Glomerular endothelial cell (primary cell): Measurements from ENCODE around the gene MMP25. TPM values are rescaled to one million over a fixed set of nuclear protein-coding genes. Genes with fewer than 3 reads are reported as not detected.
"Not testable (repeated sequence)": the region's sequence is repeated elsewhere in the genome, so short reads cannot be mapped to it uniquely, and the experiment has no call there.

Experiments
- DNase-seq: peaks from one replicate; pipeline ENCODE4 v3.0.0-alpha.2; 2011; ENCODE audit warnings: low read depth, low spot score; ENCODE audit errors: extremely low read depth
- total RNA-seq: library from RNA; depleted of rRNA; stranded (reverse); fragments of >200 nt; gene quantifications from 2 replicates; pipeline ENCODE4 v1.2.3, GENCODE V29; 2015

Gene MMP25
- total RNA-seq, 1 donor from 2014 or later = 0.35 TPM

DNA sequence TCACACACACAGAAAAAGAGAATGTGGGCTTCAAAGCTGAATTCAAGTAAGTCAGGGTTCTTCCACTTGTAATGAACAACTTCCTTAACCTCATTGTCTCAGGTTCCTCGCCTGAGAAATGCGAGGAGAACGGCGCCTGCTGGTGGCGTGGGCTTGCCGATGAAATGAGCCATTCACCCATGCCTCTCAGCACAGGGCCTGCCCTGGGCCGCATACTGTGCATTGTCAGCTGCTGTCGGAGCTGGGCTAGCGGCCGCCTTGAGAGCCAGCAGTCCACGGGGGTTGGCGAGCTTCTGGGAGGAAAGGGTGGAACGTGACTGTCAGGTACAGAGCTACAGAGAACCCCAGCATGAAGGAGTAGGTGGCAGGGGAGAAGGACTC is 7.0 kb downstream of the MMP25 start:
- not testable (repeated sequence) for DNase-seq

DNA sequence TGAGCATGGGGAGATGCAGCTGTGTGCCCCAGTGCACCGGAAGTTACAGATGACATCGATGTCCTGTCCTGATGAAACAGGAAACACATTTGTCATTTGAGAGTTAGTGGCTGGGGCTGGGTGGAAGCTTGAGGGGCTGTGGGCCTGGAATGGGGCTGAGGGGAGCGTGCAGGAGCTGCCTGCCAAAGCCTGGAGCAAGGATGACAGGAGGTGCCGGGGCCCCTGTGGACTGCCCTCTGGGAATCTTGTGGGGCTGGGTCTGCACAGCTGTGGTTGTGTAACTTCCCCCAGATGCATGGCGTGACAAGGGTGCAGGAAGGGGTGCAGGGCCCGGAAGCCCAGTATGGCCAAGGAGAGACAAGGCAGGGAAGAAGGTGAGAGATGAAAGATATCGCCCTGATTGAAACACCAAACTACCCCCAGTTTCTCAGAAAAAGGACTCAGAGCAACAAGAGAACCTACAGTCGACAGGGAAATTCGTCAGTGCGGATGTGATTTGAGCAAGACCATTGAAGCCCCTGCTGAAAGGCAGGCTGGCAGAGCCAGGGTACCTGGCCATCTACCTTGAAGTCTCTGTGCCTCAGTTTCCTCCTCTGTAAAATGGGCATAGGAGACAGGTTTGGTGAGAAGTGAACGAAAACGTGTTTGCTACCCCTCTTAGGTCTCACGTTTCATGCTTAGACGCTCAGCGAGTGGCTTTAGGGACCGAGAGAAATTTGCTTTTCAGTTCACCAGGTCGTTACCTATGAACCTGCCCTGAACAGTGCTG is 8.8 kb downstream of the MMP25 start:
- DNase-seq = no peak

DNA sequence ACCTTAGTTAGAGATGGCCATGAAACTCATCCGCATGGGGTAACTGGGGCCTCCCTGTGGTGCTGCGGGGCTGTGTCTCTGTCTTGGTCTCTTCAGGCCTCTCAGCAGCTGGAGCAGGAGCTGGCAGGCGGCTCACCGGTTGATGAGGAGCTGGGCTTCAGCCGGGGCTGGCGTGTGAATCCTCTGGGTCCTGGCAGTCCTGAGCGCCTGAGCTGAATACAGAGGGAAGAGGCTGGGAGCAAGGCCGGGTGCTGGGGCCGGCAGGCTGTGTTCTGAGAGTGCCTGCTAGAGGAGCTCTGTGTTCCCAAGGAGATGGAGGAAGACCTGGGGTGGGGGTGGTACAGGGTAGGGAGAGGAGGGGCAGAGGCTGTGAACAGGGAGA is 9.4 kb downstream of the MMP25 start:
- not testable (repeated sequence) for DNase-seq

DNA sequence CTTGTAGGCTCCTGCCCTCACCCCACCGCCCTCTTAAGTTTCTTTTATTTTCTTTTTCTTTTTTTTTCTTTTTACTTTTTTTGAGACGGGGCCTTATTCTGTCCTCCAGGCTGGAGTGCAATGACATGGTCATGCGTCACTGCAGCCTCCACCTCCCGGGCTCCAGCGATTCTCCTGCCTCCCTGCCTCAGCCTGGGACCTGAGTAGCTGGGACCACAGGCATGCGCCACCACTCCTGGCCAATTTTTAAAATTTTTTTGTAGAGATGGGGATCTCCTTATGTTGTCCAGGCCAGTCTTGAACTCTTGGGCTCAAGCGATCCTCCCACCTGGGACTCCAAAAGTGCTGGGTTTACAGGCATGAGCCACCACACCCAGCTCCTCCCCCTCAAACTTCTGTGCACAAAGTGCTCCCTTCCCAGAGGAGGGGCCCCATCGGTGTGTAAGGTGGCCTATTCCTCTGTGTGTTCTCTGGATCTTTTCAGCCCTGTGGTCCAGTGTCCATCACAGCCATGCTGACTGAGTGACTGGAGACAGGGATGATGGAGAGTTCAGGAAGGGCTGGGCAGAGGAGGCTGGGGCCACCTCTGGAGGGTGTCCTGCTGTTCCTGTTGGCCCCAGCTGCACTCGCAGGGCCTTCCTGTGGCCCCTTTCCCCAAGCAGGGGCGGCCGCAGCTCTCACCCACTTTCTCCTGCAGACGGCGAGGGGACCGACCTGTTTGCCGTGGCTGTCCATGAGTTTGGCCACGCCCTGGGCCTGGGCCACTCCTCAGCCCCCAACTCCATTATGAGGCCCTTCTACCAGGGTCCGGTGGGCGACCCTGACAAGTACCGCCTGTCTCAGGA is 10.2 kb downstream of the MMP25 start:
- DNase-seq = no peak

DNA sequence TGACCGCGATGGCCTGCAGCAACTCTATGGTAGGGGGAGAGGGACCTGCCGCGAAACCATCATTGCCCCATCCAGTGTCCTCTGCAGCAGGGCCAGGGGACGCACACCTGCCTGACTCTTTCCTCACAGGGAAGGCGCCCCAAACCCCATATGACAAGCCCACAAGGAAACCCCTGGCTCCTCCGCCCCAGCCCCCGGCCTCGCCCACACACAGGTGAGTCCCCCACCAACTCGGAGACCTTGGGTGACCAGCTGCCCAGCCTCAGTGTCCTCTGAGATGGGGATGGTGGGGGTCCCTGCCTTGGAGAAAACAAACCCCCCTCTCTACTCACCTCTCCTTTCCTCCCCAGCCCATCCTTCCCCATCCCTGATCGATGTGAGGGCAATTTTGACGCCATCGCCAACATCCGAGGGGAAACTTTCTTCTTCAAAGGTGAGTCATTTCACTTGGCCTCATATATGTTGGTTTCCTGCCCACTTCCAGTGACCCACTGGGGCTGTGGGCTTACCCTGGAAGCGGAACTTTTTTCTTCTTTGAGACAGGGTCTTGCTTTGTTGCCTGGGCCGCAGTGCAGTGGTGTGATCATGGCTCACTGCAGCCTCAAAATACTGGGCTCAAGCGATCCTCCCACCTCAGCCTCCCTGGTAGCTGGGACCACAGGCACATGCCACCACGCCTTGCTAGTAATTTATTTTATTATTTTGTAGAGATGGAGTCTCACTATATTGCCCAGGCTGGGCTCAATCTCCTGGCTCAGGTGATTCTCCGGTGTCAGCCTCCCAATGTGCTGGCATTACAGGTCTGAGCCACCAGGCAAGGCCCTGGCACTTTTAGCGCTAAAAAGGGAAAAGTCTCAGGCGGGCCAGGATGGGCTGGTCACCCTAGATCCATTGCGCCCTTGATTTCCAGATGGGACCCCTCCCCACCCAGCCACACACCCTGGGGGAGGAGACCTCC is 11.1 kb downstream of the MMP25 start:
- no peak for DNase-seq

DNA sequence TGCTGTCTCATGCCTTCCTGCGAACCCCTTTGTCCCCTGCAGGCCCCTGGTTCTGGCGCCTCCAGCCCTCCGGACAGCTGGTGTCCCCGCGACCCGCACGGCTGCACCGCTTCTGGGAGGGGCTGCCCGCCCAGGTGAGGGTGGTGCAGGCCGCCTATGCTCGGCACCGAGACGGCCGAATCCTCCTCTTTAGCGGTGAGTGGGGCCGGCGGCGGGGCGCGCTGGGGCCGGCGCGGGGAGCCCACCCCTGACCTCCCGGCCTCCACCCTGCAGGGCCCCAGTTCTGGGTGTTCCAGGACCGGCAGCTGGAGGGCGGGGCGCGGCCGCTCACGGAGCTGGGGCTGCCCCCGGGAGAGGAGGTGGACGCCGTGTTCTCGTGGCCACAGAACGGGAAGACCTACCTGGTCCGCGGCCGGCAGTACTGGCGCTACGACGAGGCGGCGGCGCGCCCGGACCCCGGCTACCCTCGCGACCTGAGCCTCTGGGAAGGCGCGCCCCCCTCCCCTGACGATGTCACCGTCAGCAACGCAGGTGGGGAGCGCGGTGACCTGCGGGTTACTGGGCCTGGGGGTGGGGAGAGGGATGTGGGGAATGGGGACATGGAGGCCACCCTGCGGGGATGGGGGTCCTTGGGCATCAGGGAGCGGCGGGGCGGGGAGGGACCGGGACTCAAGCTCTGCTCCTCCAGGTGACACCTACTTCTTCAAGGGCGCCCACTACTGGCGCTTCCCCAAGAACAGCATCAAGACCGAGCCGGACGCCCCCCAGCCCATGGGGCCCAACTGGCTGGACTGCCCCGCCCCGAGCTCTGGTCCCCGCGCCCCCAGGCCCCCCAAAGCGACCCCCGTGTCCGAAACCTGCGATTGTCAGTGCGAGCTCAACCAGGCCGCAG is 12.0 kb downstream of the MMP25 start:
- no peak for DNase-seq

DNA sequence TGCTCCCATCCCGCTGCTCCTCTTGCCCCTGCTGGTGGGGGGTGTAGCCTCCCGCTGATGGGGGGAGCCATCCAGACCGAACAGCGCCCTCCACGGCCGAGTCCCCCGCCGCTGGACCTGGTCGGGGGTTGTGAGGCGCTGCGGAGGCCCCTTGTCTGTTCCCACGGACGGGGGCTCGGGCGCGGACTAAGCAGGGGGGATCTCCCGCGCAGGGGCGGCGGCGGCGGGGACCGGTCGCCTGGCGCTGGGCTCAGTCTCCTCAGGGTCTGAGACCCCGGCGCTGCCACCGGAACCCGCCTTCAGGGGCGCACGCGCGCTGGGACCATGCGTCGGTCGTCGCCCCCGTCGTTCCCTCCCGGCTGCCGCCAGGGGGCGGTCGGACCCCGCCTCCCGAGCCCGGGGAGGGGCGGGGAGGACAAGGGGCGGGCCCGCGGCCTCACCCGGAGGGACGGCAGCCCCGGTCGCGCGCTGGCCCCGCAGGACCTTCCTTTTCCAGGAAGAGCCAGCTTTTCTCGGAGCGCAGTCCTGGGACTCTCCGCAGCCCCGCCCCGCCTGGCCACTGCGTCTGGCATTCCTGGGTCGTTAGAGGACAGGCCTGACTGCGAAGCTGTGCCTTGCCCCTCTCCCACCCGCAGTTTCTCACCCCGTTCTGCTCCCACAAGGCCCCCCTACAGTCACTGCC is 12.8 kb downstream of the MMP25 start:
- DNase-seq = no peak

DNA sequence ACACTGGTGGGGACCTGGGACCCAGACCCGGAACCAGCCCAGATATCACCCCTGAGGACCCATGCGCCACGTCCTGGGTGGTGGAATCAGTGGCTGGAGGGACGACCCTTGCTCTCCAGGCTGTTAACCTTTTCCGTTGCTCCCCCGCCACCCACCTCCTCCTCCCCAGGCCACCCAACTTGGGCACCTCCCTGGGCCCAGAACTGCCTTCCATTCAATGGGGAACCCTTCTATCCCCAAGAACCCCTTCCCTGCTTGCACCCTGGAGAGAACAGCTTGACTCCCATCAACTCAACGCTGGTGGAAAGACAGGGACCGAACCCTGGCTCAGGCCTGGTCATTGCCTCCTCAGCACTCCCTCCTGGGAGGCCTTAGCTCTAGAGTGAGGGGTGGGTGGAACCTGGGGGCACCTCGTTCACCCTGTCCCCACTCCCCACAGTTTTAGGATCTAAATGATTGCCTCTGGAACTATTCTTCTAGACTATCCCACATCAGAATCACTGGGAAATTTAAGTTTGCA is 13.4 kb downstream of the MMP25 start:
- DNase-seq = no peak

DNA sequence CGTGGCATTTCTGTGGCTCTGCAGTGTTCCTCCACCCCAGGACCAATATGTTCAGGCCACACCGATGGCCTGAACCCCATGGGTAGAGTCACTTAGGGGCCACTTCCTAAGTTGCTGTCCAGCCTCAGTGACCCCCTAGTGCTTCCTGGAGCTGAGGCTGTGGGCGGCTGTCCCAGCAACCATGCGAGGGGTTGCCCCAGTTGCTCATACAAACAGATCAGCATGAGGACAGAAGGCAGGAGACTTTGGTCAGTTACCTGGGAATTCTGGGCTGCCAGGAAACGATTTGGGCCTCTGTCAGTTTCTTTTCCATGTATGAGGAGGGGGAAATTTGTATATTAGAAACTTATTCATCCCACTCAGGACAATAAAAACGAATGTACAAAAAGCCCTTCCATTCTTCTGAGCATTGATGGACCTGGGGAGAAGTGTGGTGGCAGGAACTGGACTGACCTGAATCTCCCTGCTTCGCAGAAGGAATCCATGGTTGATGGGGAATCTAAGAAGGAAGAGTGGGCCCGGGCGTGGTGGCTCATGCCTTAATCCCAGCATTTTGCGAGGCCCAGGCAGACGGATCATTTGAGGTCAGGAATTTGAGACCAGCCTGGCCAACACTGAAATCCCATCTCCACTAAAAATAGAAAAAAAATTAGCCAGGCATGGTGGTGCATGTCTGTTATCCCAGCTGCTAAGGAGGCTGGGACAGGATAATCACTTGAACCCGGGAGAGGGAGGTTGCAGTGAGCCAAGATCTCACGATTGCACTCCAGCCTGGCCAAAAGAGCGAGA is 14.2 kb downstream of the MMP25 start:
- no peak for DNase-seq

DNA sequence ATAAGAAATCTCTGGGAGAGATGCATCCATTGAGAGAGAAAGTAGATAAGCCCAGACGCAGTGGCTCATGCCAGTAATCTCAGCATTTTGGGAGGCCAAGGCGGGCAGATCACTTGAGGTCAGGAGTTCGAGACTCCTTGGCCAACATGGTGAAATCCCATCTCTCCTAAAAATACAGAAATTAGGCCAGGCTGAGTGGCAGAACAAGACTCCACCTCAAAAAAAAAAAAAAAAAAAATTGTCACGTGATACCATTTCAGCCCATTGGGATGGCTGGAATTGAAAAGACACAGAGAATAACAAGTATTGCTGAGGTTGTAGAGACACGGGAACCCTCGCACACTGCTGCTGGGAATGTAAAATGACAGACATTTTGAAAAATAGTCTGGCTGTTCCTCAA is 16.2 kb downstream of the MMP25 start:
- no peak for DNase-seq

DNA sequence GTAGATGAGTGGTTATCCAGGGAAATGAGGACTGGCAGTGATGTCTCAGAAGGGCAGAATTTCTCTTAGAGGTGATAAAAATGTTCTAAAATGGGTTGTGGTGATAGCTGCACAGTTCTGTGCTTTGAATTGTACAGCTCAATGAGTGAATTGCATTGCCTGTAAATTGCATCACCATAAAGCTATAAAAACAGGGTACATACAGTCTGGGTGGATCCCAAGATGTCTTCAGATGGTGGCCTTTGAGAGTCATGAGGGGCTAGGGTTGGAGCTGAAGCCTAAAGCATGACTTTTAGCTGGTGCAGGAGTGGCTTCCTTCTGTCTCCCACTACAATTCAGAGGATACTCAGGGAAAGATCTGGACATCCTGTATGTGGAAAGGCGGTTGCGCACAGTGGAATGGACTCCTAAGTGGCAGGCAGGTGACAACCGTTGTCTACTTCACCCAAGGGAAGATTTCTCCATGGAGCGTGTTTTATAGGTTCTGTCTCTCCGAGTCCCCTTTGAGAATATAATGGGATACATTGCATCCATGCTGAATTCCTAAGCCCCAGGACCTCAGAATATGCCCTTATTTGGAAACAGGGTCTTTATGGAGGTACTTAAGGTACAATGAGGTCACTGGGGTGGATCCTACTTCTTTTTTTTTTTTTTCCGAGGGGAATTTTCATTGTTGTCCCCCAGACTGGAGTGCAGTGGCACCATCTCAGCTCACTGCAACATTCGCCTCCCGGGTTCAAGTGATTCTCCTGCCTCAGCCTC is 17.4 kb downstream of the MMP25 start:
- no peak for DNase-seq

DNA sequence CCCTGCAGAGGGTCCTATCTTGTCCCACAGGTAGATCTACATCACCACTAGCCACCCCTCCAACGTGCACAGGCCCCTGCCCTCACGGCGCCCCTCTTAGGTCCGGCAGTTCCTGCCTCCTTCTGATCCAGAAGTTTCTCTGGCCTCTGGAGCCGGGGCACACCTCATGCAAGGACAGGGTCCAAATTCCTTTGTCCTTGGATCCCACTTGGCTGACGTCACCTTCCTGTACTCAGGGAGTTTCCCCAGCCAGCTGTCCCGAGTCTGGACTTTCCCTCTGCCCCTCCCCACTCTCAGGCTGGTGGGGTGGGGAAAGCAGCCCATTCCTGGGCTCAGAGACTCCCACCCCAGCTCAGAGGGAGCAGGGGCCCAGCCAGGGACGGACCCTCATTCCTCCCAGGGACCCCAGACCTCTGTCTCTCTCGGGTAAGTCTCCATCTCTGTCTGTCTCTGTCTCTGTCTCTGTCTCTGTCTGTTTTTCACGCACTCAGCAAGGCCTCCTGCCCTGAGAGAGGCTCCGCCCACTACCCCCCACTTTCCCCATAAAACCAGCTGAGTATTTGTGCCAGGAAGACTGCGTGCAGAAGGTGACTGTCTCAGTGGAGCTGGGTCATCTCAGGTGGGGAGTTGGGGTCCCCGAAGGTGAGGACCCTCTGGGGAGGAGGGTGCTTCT is 18.8 kb downstream of the MMP25 start, which contains the start of gene IL32:
IL32 (plus strand) TSS at position 572 of the 673 bp plus-strand sequence. CDS start 172 bp downstream, outside the sequence.
- no peak for DNase-seq

DNA sequence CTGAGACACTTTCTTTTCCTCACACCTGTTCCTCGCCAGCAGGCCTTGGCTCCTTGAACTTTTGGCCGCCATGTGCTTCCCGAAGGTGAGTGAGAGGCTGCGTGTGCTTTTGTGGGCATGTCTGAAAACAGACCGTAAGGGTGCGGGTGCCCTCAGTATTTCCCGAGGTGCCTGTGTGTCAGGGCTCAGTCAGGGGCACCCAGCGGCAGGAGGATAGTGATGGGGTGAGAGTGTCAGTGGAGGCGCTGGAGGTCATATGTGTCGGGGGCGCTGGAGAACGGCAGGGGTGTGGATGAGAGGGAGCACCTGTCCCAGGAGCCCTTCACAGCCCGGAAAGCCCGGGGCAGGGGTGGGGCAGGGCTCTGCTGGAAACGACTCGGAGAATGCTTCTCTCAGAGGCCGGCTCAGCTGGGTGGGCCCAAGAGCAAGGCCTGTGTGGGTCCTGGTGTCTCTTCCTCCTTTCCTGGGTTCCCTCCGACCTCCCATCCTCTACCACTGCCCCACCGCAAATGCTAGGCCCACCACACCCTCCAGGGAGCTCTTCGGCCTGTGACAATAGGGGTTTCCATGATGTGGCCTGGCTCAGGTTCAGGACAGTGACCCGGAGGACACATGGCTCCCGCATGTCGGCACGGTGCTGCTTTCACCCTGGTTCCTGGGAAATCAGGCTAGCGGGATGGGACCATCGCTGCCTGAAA is 19.5 kb downstream of the MMP25 start:
- DNase-seq = no peak

DNA sequence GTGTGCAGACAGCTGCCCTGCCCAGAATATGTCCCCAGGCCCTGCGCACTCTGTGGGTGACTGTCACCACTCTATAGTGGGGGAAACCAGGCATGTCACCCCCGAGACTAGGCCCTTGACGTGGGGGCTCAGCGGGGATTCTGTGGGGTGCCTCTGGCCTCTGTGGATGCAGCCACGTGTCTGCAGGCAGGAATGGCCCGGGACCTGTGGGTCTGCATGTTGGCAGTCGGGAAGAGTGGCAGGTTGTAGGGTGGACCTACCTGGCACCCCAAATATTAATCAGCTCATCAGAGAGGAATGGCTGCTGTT is 20.0 kb downstream of the MMP25 start:
- no peak for DNase-seq

DNA sequence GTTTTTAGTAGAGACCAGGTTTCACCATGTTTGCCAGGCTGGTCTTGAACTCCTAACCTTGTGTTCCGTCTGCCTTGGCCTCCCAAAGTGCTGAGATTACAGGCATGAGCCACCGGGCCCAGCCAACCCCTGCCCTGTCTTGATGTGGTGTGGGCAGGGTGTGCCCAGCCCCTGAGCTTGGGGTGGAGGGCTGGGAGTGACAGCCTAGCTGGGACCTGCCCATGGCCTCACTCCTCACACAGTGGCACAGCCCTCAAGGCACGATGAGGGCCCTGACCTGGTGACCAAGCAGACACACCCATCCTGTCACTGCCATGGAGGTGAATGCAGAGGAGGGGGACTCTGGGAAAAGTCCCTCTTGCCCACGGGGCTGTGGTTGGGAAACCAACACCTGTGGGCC is 22.1 kb downstream of the MMP25 start:
- no peak for DNase-seq

DNA sequence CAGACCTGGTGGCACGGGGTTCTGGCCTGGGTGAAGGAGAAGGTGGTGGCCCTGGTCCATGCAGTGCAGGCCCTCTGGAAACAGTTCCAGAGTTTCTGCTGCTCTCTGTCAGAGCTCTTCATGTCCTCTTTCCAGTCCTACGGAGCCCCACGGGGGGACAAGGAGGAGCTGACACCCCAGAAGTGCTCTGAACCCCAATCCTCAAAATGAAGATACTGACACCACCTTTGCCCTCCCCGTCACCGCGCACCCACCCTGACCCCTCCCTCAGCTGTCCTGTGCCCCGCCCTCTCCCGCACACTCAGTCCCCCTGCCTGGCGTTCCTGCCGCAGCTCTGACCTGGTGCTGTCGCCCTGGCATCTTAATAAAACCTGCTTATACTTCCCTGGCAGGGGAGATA is 22.8 kb downstream of the MMP25 start:
- DNase-seq = not testable (repeated sequence)
